ENCODE measurements around the gene TRIO.

Gene TRIO

GRCh38 chr5:14181299-14181968 lies 38.3 kb downstream of the TRIO start:
- no peaks in the 10 kb centered on the region for H3F3A ChIP-seq (ENCODE audit: control insufficient read depth, insufficient read depth)
- H3K9me3 ChIP-seq (ENCODE audit: control insufficient read depth, insufficient read depth, low read length): no peaks in the 10 kb centered on the region
- no peak overlapping the region for H3K4me2 ChIP-seq (ENCODE audit: low read length)
- H3K36me3 ChIP-seq (ENCODE audit: control insufficient read depth, low read length): no peaks in the 10 kb centered on the region
- no peaks in the 10 kb centered on the region for H3K27me3 ChIP-seq (ENCODE audit: control insufficient read depth, low read length)
- no peaks in the 10 kb centered on the region for H3K9me2 ChIP-seq (replicated peaks; ENCODE audit: control insufficient read depth, low read length)
- H3K4me3 ChIP-seq (ENCODE audit: low read length): no peak overlapping the region
- H3K79me2 ChIP-seq (ENCODE audit: control insufficient read depth, low read length): peaks cover 96% of the 10 kb centered on the region
- TF ChIP-seq CTCF (IDR thresholded peaks at IDR 0.05; ENCODE audit: low read depth, low read length, poor library complexity, severe bottlenecking) (no peak), EZH2phosphoT487 (IDR thresholded peaks at IDR 0.05; ENCODE audit: borderline replicate concordance, low read length) (no peak)
- H4K20me1 ChIP-seq (ENCODE audit: control insufficient read depth, insufficient read depth, low read depth, low read length): peaks cover 14% of the 10 kb centered on the region; the same call in 1 of the 2 replicates
- no peak overlapping the region for H3K27ac ChIP-seq (ENCODE audit: low read depth, low read length)
- H3K4me1 ChIP-seq (ENCODE audit: control insufficient read depth, low read length): peaks cover 8% of the 10 kb centered on the region

- H3K79me2 ChIP-seq (ENCODE audit: control insufficient read depth, low read length): peaks cover 96% of the 10 kb centered on the region
- H3F3A ChIP-seq (ENCODE audit: control insufficient read depth, insufficient read depth): no peaks in the 10 kb centered on the region
Measured at GRCh38 chr5:14182761-14183160, 39.6 kb downstream of the TRIO start.

GRCh38 chr5:14183187-14183939 lies 40.2 kb downstream of the TRIO start:
- Histone ChIP-seq H3F3A (ENCODE audit: control insufficient read depth, insufficient read depth) (no peaks in the 10 kb centered on the region), H3K4me1 (ENCODE audit: control insufficient read depth, low read length) (no peaks in the 10 kb centered on the region; the same call in 1 of the 2 replicates), H3K9me3 (ENCODE audit: control insufficient read depth, insufficient read depth, low read length) (no peaks in the 10 kb centered on the region), H3K4me3 (ENCODE audit: low read length) (no peak overlapping the region), H3K9me2 (replicated peaks; ENCODE audit: control insufficient read depth, low read length) (no peaks in the 10 kb centered on the region), H3K79me2 (ENCODE audit: control insufficient read depth, low read length) (peaks cover 96% of the 10 kb centered on the region), H3K36me3 (ENCODE audit: control insufficient read depth, low read length) (no peaks in the 10 kb centered on the region), H3K4me2 (ENCODE audit: low read length) (no peak overlapping the region), H3K27ac (ENCODE audit: low read depth, low read length) (no peak overlapping the region), H3K27me3 (ENCODE audit: control insufficient read depth, low read length) (no peaks in the 10 kb centered on the region), H4K20me1 (ENCODE audit: control insufficient read depth, insufficient read depth, low read depth, low read length) (peaks cover 14% of the 10 kb centered on the region; the same call in 1 of the 2 replicates)
- no peak for TF ChIP-seq EZH2phosphoT487 (IDR thresholded peaks at IDR 0.05; ENCODE audit: borderline replicate concordance, low read length)
- no peak for TF ChIP-seq CTCF (IDR thresholded peaks at IDR 0.05; ENCODE audit: low read depth, low read length, poor library complexity, severe bottlenecking)

More at GRCh38 chr5:14182761-14183160, 39.6 kb downstream of the TRIO start:
- H3K9me3 ChIP-seq (ENCODE audit: control insufficient read depth, insufficient read depth, low read length): no peaks in the 10 kb centered on the region
- no peaks in the 10 kb centered on the region; the same call in 1 of the 2 replicates for H3K4me1 ChIP-seq (ENCODE audit: control insufficient read depth, low read length)
- H4K20me1 ChIP-seq (ENCODE audit: control insufficient read depth, insufficient read depth, low read depth, low read length): peaks cover 14% of the 10 kb centered on the region; the same call in 1 of the 2 replicates
- no peak overlapping the region for H3K27ac ChIP-seq (ENCODE audit: low read depth, low read length)
- no peaks in the 10 kb centered on the region for H3K27me3 ChIP-seq (ENCODE audit: control insufficient read depth, low read length)
- no peaks in the 10 kb centered on the region for H3K36me3 ChIP-seq (ENCODE audit: control insufficient read depth, low read length)
- H3K4me3 ChIP-seq (ENCODE audit: low read length): no peak overlapping the region
- TF ChIP-seq CTCF (IDR thresholded peaks at IDR 0.05; ENCODE audit: low read depth, low read length, poor library complexity, severe bottlenecking) (no peak), EZH2phosphoT487 (IDR thresholded peaks at IDR 0.05; ENCODE audit: borderline replicate concordance, low read length) (no peak)
- no peaks in the 10 kb centered on the region for H3K9me2 ChIP-seq (replicated peaks; ENCODE audit: control insufficient read depth, low read length)
- no peak overlapping the region for H3K4me2 ChIP-seq (ENCODE audit: low read length)
